Left lobe of liver (tissue), 2 donors: ENCODE data around the gene RGL2. TPM values are rescaled to one million over a fixed set of nuclear protein-coding genes. Genes with fewer than 3 reads are reported as not detected.
A peak's percentile ranks its signal among the peaks of the same experiment; 100 is the strongest.

Experiments
- ATAC-seq: fragments of 200-7000 bp; cut with Tn5 transposase; one replicate; pipeline ENCODE4 v1.9.1; 2020; ENCODE audit warnings: mild to moderate bottlenecking, moderate library complexity
- DNase-seq: peaks from one replicate; pipeline ENCODE4 v3.0.0-alpha.2; 2020; ENCODE audit warnings: low spot score
- total RNA-seq: library from RNA; stranded (reverse); gene quantifications from one replicate; pipeline ENCODE4 v1.2.1, GENCODE V29; 2021
- donor health status: DM: no; HTN: no; CAD: no; lungs with moderate emphysema.
- donor health status: DM: no; HTN: yes; CAD: no.

The RGL2 gene
- total RNA-seq, 1 donor from 2014 or later: 19.7 TPM

DNA sequence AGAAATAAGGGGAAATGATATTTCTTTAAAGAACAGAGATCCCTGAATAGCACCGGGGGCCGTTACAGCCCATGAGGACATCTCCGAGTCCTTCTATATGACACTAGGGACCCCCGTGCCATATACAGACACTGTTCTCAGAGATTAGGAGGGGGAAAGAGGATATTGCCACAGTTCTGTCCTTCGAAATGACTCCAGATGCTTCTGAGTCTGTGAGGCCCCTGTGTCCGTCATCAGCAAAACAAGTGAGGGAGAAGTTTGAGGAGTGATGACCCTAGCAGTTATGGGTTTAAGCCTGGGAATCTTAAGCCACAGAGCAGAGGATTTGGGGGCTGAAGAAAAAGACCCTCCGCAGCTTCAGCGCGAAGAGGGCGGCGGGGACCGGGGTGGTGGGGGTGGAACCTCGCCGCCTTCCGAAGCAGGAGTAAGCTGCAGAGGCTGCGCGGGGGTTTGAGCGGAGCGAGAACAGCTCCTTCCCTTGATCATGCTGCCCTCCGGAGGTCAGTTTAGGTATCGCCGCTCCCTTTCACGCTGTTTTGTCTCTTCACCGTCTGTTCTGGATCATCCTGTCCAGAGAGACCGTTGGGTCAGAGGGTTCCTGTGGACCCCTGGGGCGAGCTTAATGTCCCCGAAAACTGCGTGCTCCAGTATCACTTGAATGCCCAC, 50.6 kb downstream of the RGL2 start:
- ATAC-seq (peak; percentile 79), DNase-seq (peak; percentile 88)

DNA sequence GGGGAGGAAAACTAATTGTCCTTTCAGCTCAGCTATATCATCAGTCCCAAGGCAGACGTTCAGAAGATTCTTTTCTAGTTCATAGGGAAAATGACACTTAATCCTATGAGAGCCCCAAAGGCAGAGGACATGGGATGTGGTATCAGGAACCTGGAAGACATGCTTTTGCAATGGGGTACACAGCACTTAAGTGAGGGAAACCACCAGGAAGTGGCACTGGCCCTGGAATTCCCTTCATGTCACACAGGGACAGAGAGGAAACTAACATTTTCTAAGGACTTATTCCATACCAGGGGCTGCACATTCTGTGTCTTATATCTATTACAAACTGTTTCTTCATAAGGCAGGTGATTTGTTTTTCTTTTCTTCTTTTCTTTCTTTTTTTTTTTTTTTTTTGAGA, 55.3 kb downstream of the RGL2 start:
- DNase-seq (no peak), ATAC-seq (no peak)

DNA sequence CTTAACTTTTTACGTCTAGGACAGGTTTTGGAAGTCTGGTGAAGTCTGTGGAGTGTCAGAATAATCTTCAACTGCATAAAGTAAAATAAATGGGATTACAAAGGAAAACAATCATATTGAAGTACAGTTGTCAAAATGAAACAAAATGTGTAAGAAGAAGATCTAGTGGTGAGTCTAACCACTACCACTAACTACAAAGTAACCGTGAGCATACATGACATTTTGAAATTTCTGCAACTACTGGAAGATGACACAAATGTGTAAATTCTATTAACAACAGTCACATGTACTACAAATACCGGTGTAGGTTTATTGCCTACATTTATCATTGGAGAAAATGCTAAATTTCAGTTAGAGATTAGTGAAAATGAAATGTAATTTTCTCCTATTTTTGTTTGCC, 56.8 kb downstream of the RGL2 start:
- ATAC-seq (no peak), DNase-seq (no peak)

Other genes starting within 250 kb of the RGL2 start
- 10.8 TPM for gene HLA-DPA1, start 225.3 kb downstream of the RGL2 start, total RNA-seq
- gene HLA-DPB1, start 223.0 kb downstream of the RGL2 start, total RNA-seq: 11.3 TPM
- 0.55 TPM for gene COL11A2, start 106.5 kb downstream of the RGL2 start, total RNA-seq
- 23.3 TPM for gene RXRB, start 98.3 kb downstream of the RGL2 start, total RNA-seq
- 74.8 TPM for gene SLC39A7, start 98.1 kb downstream of the RGL2 start, total RNA-seq
- 40.3 TPM for gene HSD17B8, start 94.3 kb downstream of the RGL2 start, total RNA-seq
- 19.2 TPM for gene RING1, start 90.4 kb downstream of the RGL2 start, total RNA-seq
- gene VPS52, start 27.1 kb downstream of the RGL2 start, total RNA-seq: 30.2 TPM
- gene RPS18, start 26.9 kb downstream of the RGL2 start, total RNA-seq: 555 TPM
- 1.2 TPM for gene B3GALT4, start 21.8 kb downstream of the RGL2 start, total RNA-seq
- gene WDR46, start 9.7 kb downstream of the RGL2 start, total RNA-seq: 17.8 TPM
- gene PFDN6, start 9.3 kb downstream of the RGL2 start, total RNA-seq: 19.2 TPM
- 107 TPM for gene TAPBP, start 15.1 kb upstream of the RGL2 start, total RNA-seq
- 7.7 TPM for gene ZBTB22, start 18.8 kb upstream of the RGL2 start, total RNA-seq
- 14.1 TPM for gene DAXX, start 24.0 kb upstream of the RGL2 start, total RNA-seq
- 0.38 TPM for gene KIFC1, start 92.9 kb upstream of the RGL2 start, total RNA-seq
- 20.7 TPM for gene PHF1, start 112.1 kb upstream of the RGL2 start, total RNA-seq
- 104 TPM for gene CUTA, start 119.2 kb upstream of the RGL2 start, total RNA-seq
- 2.5 TPM for gene SYNGAP1, start 121.1 kb upstream of the RGL2 start, total RNA-seq
- 2.9 TPM for gene ZBTB9, start 155.6 kb upstream of the RGL2 start, total RNA-seq